SH-SY5Y (cell line): ENCODE results near the gene MAP3K5.

Source experiments
- GATA2 ChIP-seq: IDR thresholded peaks from 2 replicates; pipeline ENCODE4 v1.6.1; 2011; ENCODE audit warnings: mild to moderate bottlenecking, low read depth, low read length
- GATA3 ChIP-seq: IDR thresholded peaks from 2 replicates; pipeline ENCODE4 v1.6.1; 2011; ENCODE audit warnings: low read depth, mild to moderate bottlenecking, low read length, moderate library complexity

- TF ChIP-seq GATA2 (no peak), GATA3 (no peak)
Observed at GRCh38 chr6:136535880-136536650, 256.2 kb downstream of the MAP3K5 start.
